HG03442 (cell line): ENCODE measurements around the gene NSMF.
"Not testable (repeated sequence)": the region's sequence is repeated elsewhere in the genome, so short reads cannot be mapped to it uniquely, and the experiment has no call there.

Experiments used
- ATAC-seq: cut with Tn5 transposase; IDR thresholded peaks from one replicate; pipeline ENCODE4 v1.9.1; 2021; ENCODE audit warnings: mild to moderate bottlenecking, moderate library complexity; ENCODE audit not compliant: unreplicated experiment

NSMF gene

DNA sequence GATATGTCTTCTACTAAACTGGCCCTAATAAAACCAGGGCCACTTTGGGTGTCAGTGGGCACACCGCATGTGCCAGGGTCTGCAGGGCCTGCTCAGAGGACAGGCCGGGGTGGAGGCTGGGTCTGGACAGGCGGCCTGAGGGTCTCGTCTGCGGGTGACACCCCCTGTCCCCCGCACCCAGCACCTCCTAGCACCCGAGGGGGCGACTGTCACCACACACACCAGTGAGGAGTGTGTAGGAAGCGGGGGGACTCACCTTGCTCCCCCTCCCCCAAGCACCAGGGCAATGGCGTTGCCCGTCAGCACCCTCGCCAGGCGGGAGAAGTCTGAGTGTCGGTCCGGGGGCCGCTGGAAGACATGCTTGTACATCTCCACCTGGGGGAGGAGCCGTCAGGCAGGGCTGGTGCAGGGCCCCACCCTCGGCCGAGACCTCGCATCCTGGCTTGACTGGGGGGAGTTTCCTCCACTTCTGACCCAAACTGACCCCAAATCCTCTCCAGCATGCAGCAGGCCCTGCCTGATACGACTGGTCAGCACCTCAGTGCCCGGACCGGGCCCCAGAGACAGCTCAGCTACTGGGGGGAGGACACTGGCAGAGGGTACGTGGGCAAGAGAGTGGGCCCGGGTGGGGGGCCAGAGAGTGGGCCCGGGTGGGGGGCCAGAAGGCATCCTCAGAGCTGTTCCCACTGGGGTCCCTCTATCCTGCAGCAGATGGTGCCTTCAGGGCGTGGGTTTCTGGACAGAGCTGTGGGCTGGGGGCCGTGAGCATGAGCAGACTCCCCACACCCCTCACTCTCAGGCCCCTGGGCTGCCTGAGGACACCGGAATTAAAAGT, 18.9 kb upstream of the NSMF start:
- no peak for ATAC-seq

DNA sequence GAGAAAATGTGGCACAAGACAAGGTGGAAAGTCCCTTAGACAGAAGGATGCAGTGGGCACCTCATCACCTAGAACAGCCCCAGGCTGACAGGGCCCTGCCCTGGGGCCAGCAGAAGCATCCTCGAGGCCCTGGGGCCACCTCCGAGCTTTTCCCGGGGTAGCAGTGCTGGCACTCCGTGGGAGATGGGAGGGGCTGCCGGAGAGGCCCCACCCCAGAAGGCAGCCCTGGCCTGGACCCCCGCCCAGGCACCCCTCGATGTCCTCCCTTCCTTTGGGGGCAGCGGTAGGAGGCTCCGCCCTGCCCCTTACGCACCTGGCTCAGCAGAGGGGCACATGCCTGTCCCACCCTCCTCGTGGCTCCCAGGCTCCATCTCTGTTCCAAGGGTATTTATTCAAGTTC, 17.7 kb upstream of the NSMF start:
- no peak for ATAC-seq

DNA sequence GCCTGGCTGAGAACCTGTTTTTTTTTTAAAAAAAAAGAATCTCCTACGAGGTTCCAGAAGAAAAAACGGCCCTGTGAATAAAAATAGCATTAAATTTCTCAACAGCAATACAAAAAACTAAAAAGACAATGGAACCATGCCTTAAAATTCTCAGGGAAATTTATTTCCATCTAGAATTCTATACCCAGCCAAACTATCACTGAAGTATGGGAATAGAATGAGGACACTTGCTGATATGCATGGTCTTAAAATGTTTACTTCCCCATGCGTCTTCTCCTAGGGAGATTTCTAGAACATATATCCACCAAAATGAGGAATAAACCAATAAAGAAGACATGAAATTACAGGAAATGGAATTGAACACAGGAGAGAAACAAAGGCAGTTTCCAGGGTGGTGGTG, 16.5 kb upstream of the NSMF start:
- ATAC-seq = no peak

DNA sequence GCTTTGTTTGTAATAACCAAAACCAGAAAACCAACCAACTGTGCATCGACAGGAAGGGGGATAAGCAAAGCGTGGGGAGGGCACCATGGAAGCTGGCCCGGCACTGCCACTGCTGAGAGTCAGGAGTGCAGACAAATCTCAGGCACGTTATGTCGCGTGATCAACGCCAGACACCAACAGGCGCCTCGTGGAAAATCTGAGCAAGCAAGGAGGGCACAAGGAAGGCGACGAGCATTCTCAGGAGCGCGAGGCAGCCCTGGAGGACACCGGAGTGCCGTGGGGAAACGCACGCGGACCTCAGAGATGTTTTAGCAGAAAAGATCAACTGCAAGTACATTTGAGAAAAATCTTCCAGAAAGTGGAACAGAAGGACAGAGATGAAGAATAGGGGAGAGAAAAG, 15.1 kb upstream of the NSMF start:
- no peak for ATAC-seq

DNA sequence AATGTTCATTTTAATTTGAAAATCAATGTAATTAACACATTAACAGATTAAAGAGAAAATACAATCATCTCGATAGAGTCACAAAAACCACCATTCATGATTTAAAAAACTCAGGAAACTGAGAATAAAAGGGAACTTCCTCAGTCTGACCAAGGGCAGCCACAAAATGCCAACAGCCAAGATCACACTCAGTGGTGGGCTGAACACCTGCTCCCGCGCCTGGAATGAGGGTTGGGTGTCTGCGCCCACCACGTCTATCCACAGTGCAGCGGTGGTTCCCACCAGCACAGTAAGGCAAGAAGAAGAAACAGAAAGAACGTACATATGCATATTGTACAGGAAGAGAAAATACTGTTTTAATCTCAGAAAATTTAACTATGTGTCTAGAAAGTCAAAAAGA, 11.7 kb upstream of the NSMF start:
- no peak for ATAC-seq

DNA sequence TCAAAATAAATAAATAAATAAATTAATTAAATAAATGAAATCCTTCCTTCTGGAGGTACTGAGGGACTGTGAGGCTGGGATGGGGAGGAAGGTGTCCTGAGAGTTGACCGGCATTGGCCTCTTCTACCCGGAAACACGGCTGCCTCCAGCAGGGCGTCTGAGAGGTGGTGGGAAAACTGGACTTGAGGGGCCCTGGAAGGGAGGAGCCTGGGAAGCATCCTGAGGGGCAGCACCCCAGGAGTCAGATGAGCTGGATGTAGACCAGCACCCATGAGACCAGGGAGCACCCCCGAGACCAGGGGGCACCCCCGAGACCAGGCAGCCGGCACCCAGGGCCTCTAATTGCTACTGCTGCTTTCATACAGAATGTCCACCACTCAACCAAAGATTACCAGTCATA, 8.8 kb upstream of the NSMF start:
- no peak for ATAC-seq

DNA sequence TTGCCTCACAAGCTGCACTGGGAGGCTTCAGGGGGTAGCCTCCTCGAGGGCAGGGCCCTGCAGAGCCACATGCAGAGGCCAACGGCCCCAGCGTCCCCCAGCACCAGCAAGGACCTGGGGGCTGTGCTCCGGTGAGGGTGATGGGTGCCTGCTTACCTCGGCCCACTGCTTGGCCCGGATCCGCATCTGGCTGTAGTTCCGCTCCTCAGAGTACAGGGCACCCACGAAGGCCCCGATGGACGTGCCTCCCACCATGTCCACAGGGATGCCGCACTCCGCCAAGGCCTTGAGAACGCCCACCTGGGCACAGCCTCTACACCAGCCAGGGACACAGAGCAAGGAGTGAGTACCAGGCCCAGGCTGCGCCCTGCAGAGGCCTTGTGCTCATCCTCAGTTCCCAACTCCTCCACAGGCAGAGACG, 8.0 kb upstream of the NSMF start:
- ATAC-seq = no peak

DNA sequence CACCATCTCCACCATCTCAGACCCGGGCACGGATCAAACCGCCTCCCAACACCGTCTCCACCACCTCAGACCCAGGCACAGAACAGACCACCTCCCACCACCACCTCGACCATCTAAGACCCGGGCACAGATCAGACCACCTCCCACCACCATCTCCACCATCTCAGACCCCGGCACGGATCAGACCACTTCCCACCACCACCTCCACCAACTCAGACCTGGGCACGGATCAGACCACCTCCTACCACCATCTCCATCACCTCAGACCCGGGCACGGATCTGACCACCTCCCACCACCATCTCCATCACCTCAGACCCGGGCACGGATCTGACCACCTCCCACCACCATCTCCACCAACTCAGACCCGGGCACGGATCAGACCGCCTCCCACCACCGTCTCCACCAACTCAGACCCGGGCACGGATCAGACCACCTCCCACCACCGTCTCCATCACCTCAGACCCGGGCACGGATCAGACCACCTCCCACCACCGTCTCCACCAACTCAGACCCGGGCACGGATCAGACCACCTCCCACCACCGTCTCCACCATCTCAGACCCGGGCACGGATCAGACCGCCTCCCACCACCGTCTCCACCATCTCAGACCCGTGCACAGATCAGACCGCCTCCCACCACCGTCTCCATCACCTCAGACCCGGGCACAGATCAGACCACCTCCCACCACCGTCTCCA, 7.4 kb upstream of the NSMF start:
- not testable (repeated sequence) for ATAC-seq

DNA sequence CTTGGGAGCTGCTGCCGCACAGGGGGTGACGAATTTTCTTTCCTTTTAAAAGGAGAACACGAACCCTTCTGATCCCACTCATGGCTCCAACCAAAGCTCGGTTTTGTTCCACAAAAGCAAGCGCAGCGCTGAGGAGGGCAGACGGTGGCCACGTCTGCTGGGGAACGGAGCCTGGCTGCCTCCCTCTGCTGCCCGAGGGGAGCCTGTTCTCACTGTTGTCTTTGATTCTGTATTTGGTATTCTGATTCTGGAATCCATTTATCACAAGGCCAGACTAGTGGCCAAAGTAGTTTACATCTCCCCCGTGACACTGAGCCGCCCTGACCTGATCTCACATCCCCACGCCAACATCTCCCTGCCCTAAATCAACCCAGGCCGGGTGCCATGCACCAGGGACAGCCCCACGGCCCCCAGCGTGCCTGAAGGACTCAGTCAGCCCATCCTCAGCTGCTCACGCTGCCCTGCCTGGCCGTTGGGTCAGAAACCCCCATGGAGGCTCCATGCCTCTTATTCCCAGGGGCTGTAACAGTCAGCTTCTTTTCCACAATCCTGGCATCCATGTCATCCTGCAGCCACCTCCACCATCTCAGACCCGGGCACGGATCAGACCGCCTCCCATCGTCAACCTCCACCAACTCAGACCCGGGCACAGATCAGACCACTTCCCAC, 6.7 kb upstream of the NSMF start:
- ATAC-seq = no peak

DNA sequence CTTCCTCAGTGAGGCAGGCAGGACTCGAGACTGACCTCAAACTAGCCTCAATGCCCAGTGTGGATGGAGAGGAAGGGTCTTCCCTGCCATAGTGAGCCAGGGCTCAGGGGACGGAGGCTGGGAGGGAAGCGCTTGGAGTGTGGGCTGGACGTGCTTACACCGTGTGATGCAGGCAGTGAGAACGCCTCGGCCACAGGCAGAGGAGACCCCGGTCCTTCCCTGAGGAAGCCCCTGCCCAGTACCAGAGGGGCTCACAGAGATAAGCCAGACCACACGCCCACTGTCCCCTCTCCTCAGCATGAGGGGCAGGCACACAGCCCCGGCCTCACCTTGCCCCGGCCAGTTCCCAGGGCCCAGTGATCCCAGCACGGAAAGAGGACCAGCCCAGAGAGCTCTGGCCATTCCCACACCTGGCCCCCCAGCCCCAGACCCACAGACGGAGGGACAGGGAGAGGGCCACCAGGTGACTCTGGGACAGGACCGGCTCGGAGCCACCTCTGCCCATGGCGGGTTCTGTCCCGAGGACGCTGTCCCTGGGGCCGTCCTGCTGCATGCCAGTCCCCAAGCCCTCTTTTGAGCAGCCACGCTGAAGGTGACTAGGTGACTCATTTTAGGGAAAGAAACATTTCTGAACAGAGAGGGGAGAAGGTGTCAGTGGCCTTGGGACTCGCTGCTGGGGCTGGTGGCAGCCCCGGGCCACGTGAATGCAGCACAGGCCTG, 6.0 kb upstream of the NSMF start:
- ATAC-seq = no peak

DNA sequence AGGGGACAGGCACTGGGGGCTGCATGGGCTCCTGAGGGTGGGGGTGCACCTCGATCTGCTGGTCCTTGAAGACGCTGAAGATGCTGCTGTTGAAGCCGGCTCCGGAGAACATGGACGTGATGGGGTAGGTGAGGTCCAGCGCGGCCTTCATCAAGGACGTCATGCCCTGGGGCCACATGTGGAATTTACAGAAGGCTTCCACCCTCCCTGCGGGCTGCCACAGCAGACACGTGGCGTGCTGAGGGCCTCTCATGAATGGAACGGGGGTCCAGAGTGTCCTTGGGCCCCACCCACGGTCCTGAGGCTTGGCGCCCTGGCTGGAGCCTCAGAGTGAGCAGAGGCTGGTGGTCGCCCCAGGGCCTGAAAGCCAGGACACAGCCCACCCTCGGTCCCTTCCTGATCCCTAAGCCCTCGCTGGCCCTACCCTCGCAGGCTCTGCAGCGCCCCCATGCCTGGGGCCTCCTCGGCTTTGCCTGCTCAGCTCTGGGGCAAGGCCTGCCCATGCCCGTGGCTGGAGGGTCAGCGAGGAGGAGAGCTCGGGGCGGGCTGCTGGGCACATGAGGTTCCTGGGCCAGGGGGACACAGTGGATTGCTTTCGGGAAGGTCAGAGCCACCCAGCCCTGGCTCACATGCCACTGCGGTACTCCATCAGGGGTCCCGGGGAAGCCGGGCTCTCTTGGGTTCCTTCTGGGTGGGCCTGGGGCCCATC, 5.3 kb upstream of the NSMF start:
- no peak for ATAC-seq

DNA sequence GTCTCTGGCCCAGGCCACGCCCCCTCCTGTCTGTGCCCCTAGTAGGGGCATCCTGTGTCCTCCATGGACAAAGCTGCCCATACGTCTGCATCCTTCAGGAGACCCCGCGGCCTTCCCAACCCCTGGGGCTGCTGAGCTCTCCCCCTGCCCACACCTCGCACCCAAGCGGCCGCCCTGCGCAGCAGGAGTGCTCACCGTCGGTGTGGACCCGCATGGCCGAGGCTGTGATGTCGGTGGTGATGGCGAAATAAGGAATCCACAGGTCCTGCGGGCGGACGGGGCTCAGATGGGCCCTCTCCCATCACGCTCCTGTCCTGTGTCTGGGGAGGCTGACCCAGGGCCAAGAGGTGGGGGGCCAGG, 4.8 kb upstream of the NSMF start:
- ATAC-seq = no peak

DNA sequence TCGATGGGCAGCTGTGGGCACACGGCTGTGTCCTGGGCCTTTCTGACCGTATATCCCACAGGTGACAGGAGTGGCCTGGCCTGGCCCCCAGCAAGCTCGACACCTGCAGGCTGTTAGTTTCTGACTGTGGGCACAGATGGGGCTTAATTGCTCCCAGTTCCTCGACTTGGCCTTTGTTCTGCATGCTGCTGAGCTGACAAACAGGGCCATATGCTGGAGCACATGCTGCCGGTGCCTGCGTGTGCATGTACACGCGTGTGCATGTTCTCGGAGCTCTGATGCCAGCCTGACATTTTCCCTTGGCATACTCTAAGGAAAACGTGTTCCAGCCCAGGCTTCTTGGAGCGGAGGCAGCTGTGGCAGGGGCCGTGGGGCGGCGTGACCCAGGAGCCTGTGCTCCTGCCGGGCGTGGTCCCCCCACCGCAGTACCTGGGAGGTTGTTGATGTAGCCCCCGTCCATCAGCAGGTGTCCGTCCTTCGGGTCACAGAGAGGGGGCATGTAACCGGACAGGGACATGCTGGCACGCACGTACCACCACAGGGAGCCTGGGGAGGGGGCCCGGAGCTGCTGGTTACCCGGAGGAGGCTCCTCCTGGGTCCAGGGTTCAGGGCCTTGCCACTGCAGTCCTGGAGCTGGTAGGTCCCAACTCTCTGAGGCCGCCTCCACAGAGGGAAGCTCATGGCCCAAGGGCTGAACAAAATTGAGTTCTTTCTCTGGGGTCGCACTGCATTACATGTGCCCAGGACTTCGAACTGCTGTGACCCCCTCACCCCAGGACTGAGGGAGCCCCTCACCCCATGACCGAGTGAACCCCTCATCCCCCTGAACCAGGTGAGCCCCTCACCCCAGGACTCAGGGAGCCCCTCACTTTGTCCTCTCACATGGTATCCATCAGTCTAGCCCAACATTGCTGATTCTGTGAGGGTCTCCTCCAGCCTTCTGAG, 4.1 kb upstream of the NSMF start:
- no peak for ATAC-seq

DNA sequence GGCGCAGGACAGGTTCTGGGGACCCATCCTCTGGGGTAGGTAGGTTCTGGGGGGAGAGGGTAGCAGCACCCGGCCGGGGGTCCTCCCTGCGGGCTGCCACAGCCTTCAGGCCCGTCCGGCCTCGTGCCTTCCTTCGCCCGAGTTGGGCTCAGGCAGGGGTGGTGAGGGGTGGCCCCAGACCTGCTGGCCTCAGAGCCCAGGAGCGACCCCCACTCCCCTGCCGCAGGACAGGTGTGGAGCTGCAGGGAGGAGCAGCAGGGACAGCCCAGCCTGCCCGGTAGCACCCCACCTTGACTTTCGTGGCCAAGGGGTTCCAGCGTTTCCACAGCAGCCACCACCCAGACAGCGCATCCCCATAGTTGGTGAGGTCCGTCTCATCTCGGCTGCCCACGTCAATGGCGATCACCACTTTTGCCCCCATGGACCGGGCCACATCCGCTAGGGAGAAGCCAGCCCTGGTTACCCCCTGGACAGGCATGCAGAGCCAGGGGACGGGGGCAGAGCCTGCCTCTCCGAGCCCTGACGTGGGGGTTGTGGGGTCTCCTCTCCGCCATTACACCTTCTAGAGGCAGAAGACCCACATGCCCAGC, 3.4 kb upstream of the NSMF start:
- ATAC-seq = no peak

DNA sequence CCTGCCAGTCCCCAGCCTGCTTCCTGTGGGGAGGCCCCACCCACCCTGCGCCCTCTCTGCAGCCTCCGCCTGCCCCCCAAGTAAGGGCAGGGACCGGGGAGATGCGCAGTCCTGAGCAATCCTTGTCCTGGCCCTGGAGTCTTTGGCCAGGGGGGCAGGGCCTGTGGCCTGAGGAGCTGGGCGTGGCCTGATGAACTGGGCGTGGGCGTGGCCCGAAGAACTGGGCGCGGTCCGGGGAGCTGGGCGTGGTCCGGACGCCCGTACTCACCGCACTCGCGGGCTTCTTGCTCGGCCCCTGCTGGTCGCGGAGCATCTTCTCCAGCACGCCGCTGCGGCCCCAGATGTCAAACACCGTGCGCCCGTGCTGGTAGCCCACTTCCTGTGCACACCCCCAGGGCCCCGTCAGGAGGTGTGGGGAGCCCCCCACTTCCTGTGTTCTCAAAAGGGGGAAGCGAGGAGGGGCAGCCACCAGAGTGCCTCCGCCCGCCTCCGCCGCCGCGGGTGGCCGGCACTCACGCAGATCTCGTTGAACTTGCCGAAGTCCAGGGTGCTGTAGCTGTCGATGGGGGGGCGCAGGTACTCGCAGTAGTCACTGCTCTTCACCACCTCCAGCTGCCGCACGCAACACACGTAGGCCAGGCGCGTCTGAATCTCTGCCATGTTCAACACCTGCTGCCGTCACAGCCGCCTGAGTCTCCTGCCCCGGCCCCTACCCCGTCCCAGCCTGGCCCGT, 2.7 kb upstream of the NSMF start:
- ATAC-seq = peak; percentile 53

DNA sequence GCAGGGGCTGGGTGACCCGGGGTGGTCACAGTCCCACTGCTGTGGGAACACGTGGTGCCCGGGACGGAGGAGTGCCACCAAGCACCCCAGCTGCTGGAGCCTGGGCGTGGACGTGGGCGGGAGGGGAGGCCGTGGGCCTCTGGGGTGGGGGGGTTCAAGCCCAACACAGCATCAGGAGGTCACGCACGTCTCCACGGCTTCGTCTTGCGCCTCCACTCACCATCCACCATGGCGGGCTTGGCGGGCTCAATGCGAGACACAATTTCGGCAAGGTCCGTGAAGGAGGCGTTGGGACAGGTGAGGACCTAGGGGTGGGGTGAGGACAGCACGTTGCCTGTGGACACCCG, 2.2 kb upstream of the NSMF start:
- ATAC-seq = no peak

DNA sequence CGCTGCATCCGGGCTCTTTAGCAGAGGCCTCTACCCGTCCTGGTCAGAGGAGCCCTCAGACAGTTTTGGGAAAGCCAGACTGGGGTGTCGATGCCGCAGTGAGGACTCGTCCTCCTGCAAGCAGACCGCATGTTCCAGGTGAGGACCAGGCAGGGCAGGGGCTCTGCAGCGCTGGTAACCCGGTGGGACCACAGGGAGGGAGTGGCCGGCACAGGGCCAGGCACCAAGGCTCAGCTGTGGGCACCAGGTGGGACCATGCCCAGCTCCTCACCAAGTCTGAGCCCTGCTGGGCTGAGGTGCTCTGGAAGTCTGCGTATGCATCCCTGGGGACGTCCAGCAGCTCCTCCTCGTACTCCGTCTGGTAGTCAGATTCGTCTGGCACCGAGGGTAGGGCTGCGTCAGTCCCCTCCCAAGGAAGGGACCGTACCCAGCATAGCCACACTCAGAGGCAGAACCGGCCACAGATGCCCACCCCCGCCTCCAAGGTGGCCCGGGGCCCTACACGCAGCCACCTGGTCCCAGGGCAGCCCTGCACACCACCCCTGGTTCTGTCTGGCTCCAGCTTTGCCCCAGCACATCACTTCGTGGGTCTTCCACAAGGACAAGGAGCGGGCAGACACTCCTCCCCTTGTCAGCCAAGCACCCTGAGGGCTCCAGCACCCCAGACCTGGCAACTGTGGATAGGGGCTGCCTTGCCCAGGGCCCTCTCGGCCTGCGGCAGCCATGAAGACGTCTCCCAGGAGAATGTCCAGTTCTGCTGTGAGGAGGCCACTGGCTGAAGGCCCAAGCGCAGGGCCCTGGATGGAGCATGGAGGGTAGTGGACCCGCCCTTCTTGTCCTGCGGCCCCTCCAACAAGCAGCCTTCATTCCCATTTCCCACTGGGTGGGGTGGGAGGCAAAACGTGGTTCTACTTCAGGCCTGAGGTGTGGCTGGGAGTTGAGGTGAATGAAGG, 1.5 kb upstream of the NSMF start:
- ATAC-seq = no peak
